ENCODE measurements around the gene LRRC74B.
"Not testable (repeated sequence)": the region's sequence is repeated elsewhere in the genome, so short reads cannot be mapped to it uniquely, and the experiment has no call there.

Gene LRRC74B

GRCh38 chr22:21054714-21055563 is 9.2 kb downstream of the LRRC74B start:
- DNase-seq (ENCODE audit: low spot score) = no peak

- DNase-seq (ENCODE audit: low spot score) = no peak
These were observed 9.8 kb downstream of the LRRC74B start for GRCh38 chr22:21055564-21055834.

GRCh38 chr22:21055880-21056319 is 10.2 kb downstream of the LRRC74B start:
- no peak for DNase-seq (ENCODE audit: low spot score)

GRCh38 chr22:21060363-21060762 is 14.6 kb downstream of the LRRC74B start:
- DNase-seq (ENCODE audit: low spot score) = not testable (repeated sequence)

- DNase-seq (ENCODE audit: low spot score) = not testable (repeated sequence)
These were observed 16.0 kb downstream of the LRRC74B start for GRCh38 chr22:21061660-21062321.

GRCh38 chr22:21064425-21064824 is 18.7 kb downstream of the LRRC74B start:
- DNase-seq (ENCODE audit: low spot score) = not testable (repeated sequence)

- no peak for DNase-seq (ENCODE audit: low spot score)
These were observed 19.4 kb downstream of the LRRC74B start for GRCh38 chr22:21064917-21065864.

GRCh38 chr22:21067075-21067900 is 21.5 kb downstream of the LRRC74B start:
- DNase-seq (ENCODE audit: low spot score) = no peak

- DNase-seq (ENCODE audit: low spot score) = no peak
These were observed 22.3 kb downstream of the LRRC74B start for GRCh38 chr22:21067901-21068680.

GRCh38 chr22:21068681-21069276 is 23.0 kb downstream of the LRRC74B start:
- no peak for DNase-seq (ENCODE audit: low spot score)

GRCh38 chr22:21069375-21069774 is 23.6 kb downstream of the LRRC74B start:
- DNase-seq (ENCODE audit: low spot score) = no peak

- DNase-seq (ENCODE audit: low spot score) = no peak
These were observed 25.2 kb downstream of the LRRC74B start for GRCh38 chr22:21070690-21071615.

GRCh38 chr22:21071796-21072195 is 26.1 kb downstream of the LRRC74B start:
- not testable (repeated sequence) for DNase-seq (ENCODE audit: low spot score)

- DNase-seq (ENCODE audit: low spot score) = no peak
These were observed 27.3 kb downstream of the LRRC74B start for GRCh38 chr22:21073023-21073422.

GRCh38 chr22:21073482-21073881 is 27.7 kb downstream of the LRRC74B start:
- DNase-seq (ENCODE audit: low spot score) = no peak

- DNase-seq (ENCODE audit: low spot score) = no peak
These were observed 28.5 kb downstream of the LRRC74B start for GRCh38 chr22:21074102-21074715.

GRCh38 chr22:21075516-21076138 is 29.9 kb downstream of the LRRC74B start:
- DNase-seq (ENCODE audit: low spot score) = no peak

All from left forelimb (tissue), 1 donor.